Measurements from ENCODE around the gene LRRK2.

DNA sequence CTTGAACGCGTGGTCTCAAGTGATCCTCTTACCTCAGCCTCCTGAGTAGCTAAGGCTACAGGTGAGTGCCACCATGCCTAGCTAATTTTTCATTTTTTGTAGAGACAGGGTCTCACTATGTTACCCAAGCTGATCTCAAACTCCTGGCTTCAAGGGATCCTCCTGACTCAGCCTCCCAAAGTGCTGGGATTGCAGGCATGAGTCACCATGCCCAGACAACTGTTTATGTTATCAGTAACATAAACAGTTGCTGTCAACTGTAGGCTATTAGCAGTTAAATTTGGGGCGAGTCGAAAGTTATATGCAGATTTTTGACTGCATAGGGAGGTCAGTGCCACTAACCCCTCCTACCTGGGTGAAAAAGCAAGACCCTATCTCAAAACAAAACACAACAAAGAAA lies 26.2 kb upstream of the LRRK2 start:
- no peak for TF ChIP-seq POLR2A (IDR thresholded peaks at IDR 0.05)
- TF ChIP-seq, protein P1, sequence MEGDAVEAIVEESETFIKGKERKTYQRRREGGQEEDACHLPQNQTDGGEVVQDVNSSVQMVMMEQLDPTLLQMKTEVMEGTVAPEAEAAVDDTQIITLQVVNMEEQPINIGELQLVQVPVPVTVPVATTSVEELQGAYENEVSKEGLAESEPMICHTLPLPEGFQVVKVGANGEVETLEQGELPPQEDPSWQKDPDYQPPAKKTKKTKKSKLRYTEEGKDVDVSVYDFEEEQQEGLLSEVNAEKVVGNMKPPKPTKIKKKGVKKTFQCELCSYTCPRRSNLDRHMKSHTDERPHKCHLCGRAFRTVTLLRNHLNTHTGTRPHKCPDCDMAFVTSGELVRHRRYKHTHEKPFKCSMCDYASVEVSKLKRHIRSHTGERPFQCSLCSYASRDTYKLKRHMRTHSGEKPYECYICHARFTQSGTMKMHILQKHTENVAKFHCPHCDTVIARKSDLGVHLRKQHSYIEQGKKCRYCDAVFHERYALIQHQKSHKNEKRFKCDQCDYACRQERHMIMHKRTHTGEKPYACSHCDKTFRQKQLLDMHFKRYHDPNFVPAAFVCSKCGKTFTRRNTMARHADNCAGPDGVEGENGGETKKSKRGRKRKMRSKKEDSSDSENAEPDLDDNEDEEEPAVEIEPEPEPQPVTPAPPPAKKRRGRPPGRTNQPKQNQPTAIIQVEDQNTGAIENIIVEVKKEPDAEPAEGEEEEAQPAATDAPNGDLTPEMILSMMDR (IDR thresholded peaks at IDR 0.05), result no peak
